T-helper 2 cell (primary cell): Measurements from ENCODE around the gene DMBX1.

ENCODE experiments used
- DNase-seq, 5 experiments: peaks; one replicate each; pipeline versions ENCODE4 v3.0.0 to v3.0.0-alpha.2; 2012 to 2022

DMBX1 gene

GRCh38 chr1:46506470-46507219 lies 17.0 kb downstream of the DMBX1 start:
- DNase-seq: no peak

GRCh38 chr1:46508757-46509156 lies 19.1 kb downstream of the DMBX1 start:
- no peak for DNase-seq

GRCh38 chr1:46510341-46510997 lies 20.8 kb downstream of the DMBX1 start:
- DNase-seq: no peak

GRCh38 chr1:46510998-46511365 lies 21.3 kb downstream of the DMBX1 start:
- no peak for DNase-seq

- no peak for DNase-seq
Observed at GRCh38 chr1:46512135-46512791, 22.6 kb downstream of the DMBX1 start.

GRCh38 chr1:46512792-46513190 lies 23.2 kb downstream of the DMBX1 start:
- DNase-seq: no peak

GRCh38 chr1:46513536-46513935 lies 23.9 kb downstream of the DMBX1 start:
- no peak for DNase-seq

GRCh38 chr1:46515576-46515975 lies 25.9 kb downstream of the DMBX1 start:
- no peak for DNase-seq

- DNase-seq: no peak
Observed at GRCh38 chr1:46516200-46516950, 26.7 kb downstream of the DMBX1 start.

GRCh38 chr1:46517010-46517600 lies 27.5 kb downstream of the DMBX1 start:
- no peak for DNase-seq

GRCh38 chr1:46517932-46518498 lies 28.4 kb downstream of the DMBX1 start:
- DNase-seq: no peak

- DNase-seq: no peak
Observed at GRCh38 chr1:46519209-46519608, 29.6 kb downstream of the DMBX1 start.

- DNase-seq: no peak
Observed at GRCh38 chr1:46520063-46520911, 30.7 kb downstream of the DMBX1 start.

GRCh38 chr1:46521414-46521813 lies 31.8 kb downstream of the DMBX1 start:
- DNase-seq: no peak

GRCh38 chr1:46522184-46522968 lies 32.7 kb downstream of the DMBX1 start:
- peak in 2 of 5 experiments; percentile 7 to 14 for DNase-seq

GRCh38 chr1:46522969-46523320 lies 33.3 kb downstream of the DMBX1 start:
- DNase-seq: no peak

- DNase-seq: no peak
Observed at GRCh38 chr1:46523496-46524353, 34.1 kb downstream of the DMBX1 start.

GRCh38 chr1:46524843-46525242 lies 35.2 kb downstream of the DMBX1 start:
- DNase-seq: no peak

GRCh38 chr1:46525253-46525983 lies 35.8 kb downstream of the DMBX1 start:
- no peak for DNase-seq
